NCI-H1436 treated with DMSO at 0.1 percent for 48 hours (cell line): ENCODE results near the gene TNFAIP8L1.

ENCODE experiments used
- DNase-seq: peaks from one replicate; lab custom pipeline; 2025; lab: John Stamatoyannopoulos, UW

Gene TNFAIP8L1

GRCh38 chr19:4649392-4650047 is 10.2 kb downstream of the TNFAIP8L1 start:
- no peak for DNase-seq

- no peak for DNase-seq
Observed at GRCh38 chr19:4650159-4650558, 10.8 kb downstream of the TNFAIP8L1 start.

GRCh38 chr19:4652075-4652474 is 12.8 kb downstream of the TNFAIP8L1 start:
- no peak for DNase-seq

- DNase-seq, result no peak
Observed at GRCh38 chr19:4653793-4654436, 14.6 kb downstream of the TNFAIP8L1 start.

- no peak for DNase-seq
Observed at GRCh38 chr19:4654437-4655361, 15.4 kb downstream of the TNFAIP8L1 start.

- DNase-seq, result no peak
Observed at GRCh38 chr19:4656102-4656501, 16.8 kb downstream of the TNFAIP8L1 start.

- no peak for DNase-seq
Observed at GRCh38 chr19:4657262-4657661, 17.9 kb downstream of the TNFAIP8L1 start.

- no peak for DNase-seq
Observed at GRCh38 chr19:4657835-4658234, 18.5 kb downstream of the TNFAIP8L1 start.

- DNase-seq, result no peak
Observed at GRCh38 chr19:4660181-4660791, 21.0 kb downstream of the TNFAIP8L1 start.

GRCh38 chr19:4660993-4661392 is 21.7 kb downstream of the TNFAIP8L1 start:
- DNase-seq, result no peak

GRCh38 chr19:4662020-4662695 is 22.8 kb downstream of the TNFAIP8L1 start:
- DNase-seq, result no peak

- no peak for DNase-seq
Observed at GRCh38 chr19:4662812-4663211, 23.5 kb downstream of the TNFAIP8L1 start.

GRCh38 chr19:4664642-4665041 is 25.3 kb downstream of the TNFAIP8L1 start:
- no peak for DNase-seq

GRCh38 chr19:4669723-4670480 is 30.6 kb downstream of the TNFAIP8L1 start, which contains the start of gene MYDGF:
MYDGF (minus strand) TSS chr19:4670342; CDS start chr19:4670334, 8 bp downstream.
- DNase-seq, result peak; percentile 31

GRCh38 chr19:4671185-4671851 is 32.0 kb downstream of the TNFAIP8L1 start:
- DNase-seq, result no peak

- no peak for DNase-seq
Observed at GRCh38 chr19:4673216-4673615, 33.9 kb downstream of the TNFAIP8L1 start.

- DNase-seq, result no peak
Observed at GRCh38 chr19:4673726-4674125, 34.4 kb downstream of the TNFAIP8L1 start.

GRCh38 chr19:4675346-4675745 is 36.0 kb downstream of the TNFAIP8L1 start:
- no peak for DNase-seq

GRCh38 chr19:4676955-4677731 is 37.8 kb downstream of the TNFAIP8L1 start:
- no peak for DNase-seq
